Upper lobe of right lung (tissue), 1 donor: ENCODE results near the gene FANCC. TPM values are rescaled to one million over a fixed set of nuclear protein-coding genes. Genes with fewer than 3 reads are reported as not detected.

Source experiments
- ATAC-seq: fragments of 200-7000 bp; cut with Tn5 transposase; one replicate; pipeline ENCODE4 v1.9.1; 2020; ENCODE audit warnings: mild to moderate bottlenecking, moderate library complexity
- DNase-seq: peaks from one replicate; pipeline ENCODE4 v3.0.0-alpha.2; 2020
- H3K27ac ChIP-seq: fragments of 200-600 bp; one replicate; pipeline ENCODE4 v1.8.0; 2022
- H3K27me3 ChIP-seq: fragments of 200-600 bp; one replicate; pipeline ENCODE4 v1.8.0; 2022; ENCODE audit warnings: mild to moderate bottlenecking
- H3K36me3 ChIP-seq: fragments of 200-600 bp; one replicate; pipeline ENCODE4 v1.8.0; 2022
- H3K4me1 ChIP-seq: fragments of 200-600 bp; one replicate; pipeline ENCODE4 v1.8.0; 2022
- H3K4me3 ChIP-seq: fragments of 200-600 bp; one replicate; pipeline ENCODE4 v1.8.0; 2022; ENCODE audit warnings: mild to moderate bottlenecking
- H3K9me3 ChIP-seq: fragments of 200-600 bp; one replicate; pipeline ENCODE4 v1.8.0; 2022
- CTCF ChIP-seq: fragments of 200-600 bp; IDR thresholded peaks from one replicate; pipeline ENCODE4 v1.8.0; 2022; ENCODE audit warnings: antibody characterized with exemption
- intact Hi-C: fragments of 100-400 bp; cut with DNase I; formaldehyde crosslinking; loops from one replicate; pipeline ENCODE4 v1.11.0; 2022
- total RNA-seq: library from RNA; stranded (reverse); fragmentation: NEBNext Ultra II Directional; extraction: Animal tissue kit (Norgen Biotek cat#: 25700); gene quantifications from one replicate; pipeline ENCODE4 v1.2.1, GENCODE V29; 2021
- donor health status: DM: no; HTN: yes; CAD: no; lungs with severe emphysema.

The FANCC gene
- total RNA-seq, 1 donor from 2014 or later: 13.5 TPM

GRCh38 chr9:95242613-95243012 lies 74.9 kb downstream of the FANCC start:
- no peak for TF ChIP-seq CTCF
- H3K36me3 ChIP-seq: peaks cover 9% of the 10 kb centered on the region
- H3K4me1 ChIP-seq: no peaks in the 10 kb centered on the region
- ATAC-seq (no peak), DNase-seq (no peak)
- H3K27ac ChIP-seq: no peak overlapping the region
- no peaks in the 10 kb centered on the region for H3K9me3 ChIP-seq
- no peak overlapping the region for H3K4me3 ChIP-seq
- intact Hi-C loops: no loop called here
- H3K27me3 ChIP-seq: no peaks in the 10 kb centered on the region

GRCh38 chr9:95239071-95239470 lies 78.4 kb downstream of the FANCC start:
- no peaks in the 10 kb centered on the region for H3K4me1 ChIP-seq
- intact Hi-C loops: no loop called here
- no peak for ATAC-seq

GRCh38 chr9:95237336-95237735 lies 80.2 kb downstream of the FANCC start:
- Histone ChIP-seq H3K27me3 (no peaks in the 10 kb centered on the region), H3K4me3 (no peak overlapping the region), H3K9me3 (no peaks in the 10 kb centered on the region), H3K4me1 (no peaks in the 10 kb centered on the region), H3K36me3 (no peaks in the 10 kb centered on the region), H3K27ac (no peak overlapping the region)
- ATAC-seq: no peak
- DNase-seq: no peak
- intact Hi-C loops: no loop called here
- TF ChIP-seq CTCF: no peak

More at GRCh38 chr9:95239071-95239470, 78.4 kb downstream of the FANCC start:
- Histone ChIP-seq H3K4me3 (no peak overlapping the region), H3K36me3 (no peaks in the 10 kb centered on the region), H3K27me3 (no peaks in the 10 kb centered on the region), H3K27ac (no peak overlapping the region), H3K9me3 (no peaks in the 10 kb centered on the region)
- DNase-seq: no peak
- no peak for TF ChIP-seq CTCF

- no peak overlapping the region for H3K4me3 ChIP-seq
- intact Hi-C loops: no loop called here
- H3K36me3 ChIP-seq: no peaks in the 10 kb centered on the region
- TF ChIP-seq CTCF: no peak
- ATAC-seq (no peak), DNase-seq (no peak)
- no peaks in the 10 kb centered on the region for H3K4me1 ChIP-seq
- no peak overlapping the region for H3K27ac ChIP-seq
- no peaks in the 10 kb centered on the region for H3K9me3 ChIP-seq
- no peaks in the 10 kb centered on the region for H3K27me3 ChIP-seq
Measured at GRCh38 chr9:95230046-95230445, 87.5 kb downstream of the FANCC start.

GRCh38 chr9:95229230-95229915 lies 88.1 kb downstream of the FANCC start:
- H3K27me3 ChIP-seq: no peaks in the 10 kb centered on the region
- no peaks in the 10 kb centered on the region for H3K36me3 ChIP-seq
- H3K4me1 ChIP-seq: no peaks in the 10 kb centered on the region
- DNase-seq (no peak), ATAC-seq (no peak)
- intact Hi-C loops: no loop called here
- no peaks in the 10 kb centered on the region for H3K9me3 ChIP-seq
- no peak for TF ChIP-seq CTCF
- no peak overlapping the region for H3K4me3 ChIP-seq
- no peak overlapping the region for H3K27ac ChIP-seq

GRCh38 chr9:95226921-95227320 lies 90.6 kb downstream of the FANCC start:
- no peak for DNase-seq
- no peaks in the 10 kb centered on the region for H3K9me3 ChIP-seq
- no peaks in the 10 kb centered on the region for H3K4me1 ChIP-seq
- H3K27me3 ChIP-seq: no peaks in the 10 kb centered on the region
- intact Hi-C loops: no loop called here
- no peak overlapping the region for H3K4me3 ChIP-seq
- no peak for ATAC-seq
- TF ChIP-seq CTCF: no peak
- no peaks in the 10 kb centered on the region for H3K36me3 ChIP-seq
- H3K27ac ChIP-seq: no peak overlapping the region
